ENCODE results near the gene B4GALNT1.
A peak's percentile ranks its signal among the peaks of the same experiment; 100 is the strongest.

B4GALNT1 gene

DNA sequence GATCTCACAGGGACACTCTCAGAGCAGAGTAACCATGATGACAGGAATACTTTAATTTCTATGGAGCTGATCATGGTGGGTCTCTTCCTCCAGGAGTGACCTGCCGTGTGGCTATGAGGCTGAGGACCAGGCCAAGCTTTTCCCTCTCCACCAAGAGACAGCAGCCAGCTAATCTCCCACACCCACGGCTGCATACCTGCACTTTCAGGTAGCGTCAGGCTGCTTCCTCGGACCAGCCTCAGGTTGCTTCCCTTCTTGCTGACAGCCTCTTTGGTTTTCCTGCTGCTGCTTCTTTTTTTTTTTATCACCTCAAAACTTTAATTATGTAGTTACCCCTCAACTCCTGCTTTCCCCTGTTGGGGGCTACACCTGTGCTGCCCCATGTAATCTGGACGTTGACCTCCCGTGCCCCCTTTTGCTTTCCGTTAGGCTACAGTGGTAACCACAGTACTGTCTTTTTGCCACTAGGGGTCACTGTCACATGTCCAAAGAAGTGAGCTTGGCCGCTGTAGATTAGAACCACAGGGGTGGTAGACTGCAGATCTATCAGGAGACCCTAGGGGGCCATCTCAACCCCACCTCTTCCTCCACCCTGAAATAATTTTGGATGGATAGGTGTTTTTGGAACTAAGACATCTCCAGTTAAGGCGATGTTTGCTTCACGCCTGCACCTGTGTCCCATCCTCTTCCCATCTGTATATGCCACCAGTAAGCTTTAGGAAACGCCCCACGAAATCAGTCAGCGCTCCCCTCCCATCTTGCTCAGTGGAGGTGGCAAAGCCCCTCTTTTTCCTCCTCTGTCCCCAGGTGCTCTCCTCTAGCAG is 49.8 kb downstream of the B4GALNT1 start:
- peak; percentile 60 for DNase-seq

DNA sequence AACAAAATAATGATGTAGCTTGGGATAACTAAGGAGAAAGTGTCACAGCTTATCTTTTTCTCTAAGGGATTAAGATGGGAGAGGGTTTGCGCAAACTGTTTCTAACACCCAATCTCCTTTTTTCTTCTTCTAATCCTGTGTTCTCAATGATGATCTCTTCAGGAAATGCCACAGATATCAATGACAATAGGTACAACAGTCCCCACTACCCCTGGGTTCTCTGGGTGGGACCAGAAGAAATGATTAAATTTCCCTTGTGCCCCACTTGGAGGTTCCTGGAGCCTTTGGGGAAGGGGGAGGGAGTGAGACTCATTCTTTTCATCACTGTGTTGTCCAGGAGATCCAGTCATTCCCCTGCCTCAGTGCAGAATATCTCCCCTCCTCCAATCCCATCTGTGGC is 50.6 kb downstream of the B4GALNT1 start:
- DNase-seq = no peak

- DNase-seq = no peak
These were observed 51.2 kb downstream of the B4GALNT1 start for GRCh38 chr12:57581802-57582201.

DNA sequence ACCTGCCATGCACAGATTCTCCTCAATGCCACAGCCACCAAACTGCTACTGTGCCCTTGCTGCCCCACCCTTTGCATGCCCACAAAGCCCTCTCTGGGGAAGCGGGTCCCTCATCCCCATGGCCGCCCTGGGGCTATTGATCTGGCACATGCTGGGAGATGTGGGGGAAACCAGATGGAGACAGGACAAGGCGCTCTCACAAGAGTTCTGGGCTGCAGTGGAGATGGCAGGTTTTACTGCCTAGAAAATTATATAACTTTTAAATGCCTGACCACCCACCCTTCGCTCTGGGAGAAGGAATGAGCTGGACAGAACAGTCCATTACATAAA is 52.6 kb downstream of the B4GALNT1 start:
- DNase-seq = no peak

DNA sequence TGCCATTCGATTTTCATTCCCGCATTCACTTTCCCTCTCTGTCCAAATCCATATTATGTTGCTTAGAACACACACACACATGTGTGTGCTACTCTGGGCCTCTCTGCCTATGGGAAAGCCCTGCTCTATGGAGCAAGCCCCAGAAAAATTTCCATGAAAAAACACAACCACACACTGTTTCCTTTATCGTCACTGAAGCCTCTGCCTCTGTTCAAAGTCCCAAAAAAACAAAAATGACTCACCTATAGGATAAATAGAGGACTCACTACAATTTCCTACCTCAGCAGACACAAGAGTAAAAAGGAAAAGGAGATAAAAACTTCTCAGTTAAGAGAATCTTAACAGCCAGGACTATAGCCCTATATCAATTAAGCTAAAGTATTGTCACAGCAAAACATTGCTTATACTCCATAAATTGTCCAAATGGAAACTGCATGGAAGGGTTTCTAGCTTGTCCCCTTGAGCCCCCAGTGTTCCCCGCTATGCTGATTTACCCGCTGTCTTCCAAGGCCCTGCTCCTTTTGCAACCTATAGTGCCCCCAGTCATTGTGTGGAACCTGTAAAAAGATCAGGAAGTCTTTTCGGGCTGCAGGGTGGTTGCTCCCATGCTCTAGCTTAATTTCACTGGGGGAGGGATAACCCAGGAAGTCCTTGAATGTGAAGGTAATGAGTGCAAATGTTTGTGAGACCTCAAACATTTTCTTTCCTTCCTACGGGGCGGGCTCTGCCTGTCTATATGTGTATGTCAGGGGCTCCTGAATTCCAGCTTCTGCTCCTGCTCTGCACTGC is 53.1 kb downstream of the B4GALNT1 start:
- DNase-seq = no peak

DNA sequence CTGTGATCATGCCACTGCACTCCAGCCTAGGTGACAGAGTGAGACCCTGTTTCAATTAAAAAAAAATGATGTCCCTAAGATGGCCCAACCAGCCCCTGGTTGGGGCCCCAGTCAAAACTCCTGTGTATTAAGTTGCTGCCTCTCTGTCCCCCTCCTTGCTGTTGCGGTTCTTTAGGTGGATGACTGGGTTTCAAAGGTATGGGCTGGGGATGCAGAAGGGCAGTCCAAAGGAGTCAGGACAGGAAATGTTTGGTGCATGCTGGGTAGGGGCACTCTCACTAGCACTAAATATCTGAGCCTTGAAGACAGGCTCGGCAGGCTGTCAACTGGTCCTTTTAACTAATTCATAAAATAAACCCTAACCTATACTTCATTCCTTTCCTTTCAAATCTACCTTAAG is 54.0 kb downstream of the B4GALNT1 start:
- no peak for DNase-seq

DNA sequence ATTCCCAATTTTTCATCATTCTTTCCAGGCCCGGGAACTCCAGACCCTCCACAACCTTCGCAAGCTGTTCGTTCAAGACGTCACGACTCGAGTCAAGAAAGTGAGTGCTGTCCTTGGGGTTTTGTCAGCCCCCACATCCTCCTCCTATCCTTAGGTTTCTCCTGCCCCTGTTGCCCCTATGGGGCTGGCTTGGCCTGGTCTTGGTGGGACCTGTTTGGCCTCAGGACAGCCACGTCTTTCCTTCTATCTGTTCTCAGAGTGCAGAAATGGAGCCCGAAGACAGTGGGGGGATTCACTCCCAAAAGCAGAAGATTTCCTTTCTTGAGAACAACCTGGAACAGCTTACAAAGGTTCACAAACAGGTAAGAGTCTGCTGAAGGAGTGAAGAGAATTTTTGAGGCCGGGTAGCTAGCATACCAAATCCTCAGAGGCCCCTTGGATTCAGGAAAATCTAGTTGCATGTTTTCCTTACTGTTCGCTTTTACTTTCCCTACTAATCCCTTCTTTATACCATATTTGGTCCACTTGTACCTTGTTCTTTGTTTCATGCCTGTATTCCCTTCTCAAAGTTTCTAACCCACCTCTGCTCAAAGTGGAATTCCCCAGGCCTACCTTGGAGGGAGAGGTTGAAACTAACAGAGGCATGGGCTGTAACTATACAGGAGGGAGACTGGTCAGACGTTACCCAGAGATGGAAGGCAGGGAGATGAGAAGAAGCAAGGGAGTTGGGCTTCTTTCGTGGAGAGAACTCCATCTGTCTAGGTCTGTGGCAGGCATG is 54.8 kb downstream of the B4GALNT1 start:
- DNase-seq = no peak

GRCh38 chr12:57576613-57577160 is 56.3 kb downstream of the B4GALNT1 start:
- DNase-seq = no peak

Measured in activated CD8-positive, alpha-beta memory T cell treated with anti-CD3 and anti-CD28 coated beads, Interleukin-2, amount 50 U/mL, for 4 hours (primary cell).